ENCODE data around the gene RXRG. TPM values are rescaled to one million over a fixed set of nuclear protein-coding genes. Genes with fewer than 3 reads are reported as not detected.
A peak's percentile ranks its signal among the peaks of the same experiment; 100 is the strongest.

The RXRG gene
- total RNA-seq, 1 donor from 2014 or later: not detected

- DNase-seq (ENCODE audit: low read depth, low spot score): no peak
Measured at GRCh38 chr1:165409657-165410358, 35.1 kb downstream of the RXRG start.

GRCh38 chr1:165408518-165408917 lies 36.4 kb downstream of the RXRG start:
- DNase-seq (ENCODE audit: low read depth, low spot score): no peak

DNA sequence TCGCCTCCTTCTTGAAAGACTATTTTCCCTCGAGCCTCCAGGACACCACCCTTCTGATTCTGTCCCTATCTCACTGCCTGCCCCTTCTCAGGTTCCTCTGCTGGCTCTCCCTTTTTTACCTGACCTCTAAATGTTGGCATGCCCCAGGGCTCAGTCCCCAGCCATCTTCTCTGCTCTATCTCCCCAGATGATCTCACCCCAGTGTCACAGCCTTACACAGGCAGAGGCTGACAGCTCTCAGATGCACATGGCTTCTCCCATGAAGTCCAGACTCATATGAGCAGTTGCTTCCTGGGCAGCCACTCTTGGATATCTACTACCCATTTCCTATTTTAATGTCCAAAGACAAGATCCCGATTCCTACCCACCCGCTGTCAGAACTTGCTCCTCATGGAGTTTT lies 37.5 kb downstream of the RXRG start:
- no peak for DNase-seq (ENCODE audit: low read depth, low spot score)

- DNase-seq (ENCODE audit: low read depth, low spot score): no peak
Measured at GRCh38 chr1:165403835-165404482, 41.0 kb downstream of the RXRG start.

DNA sequence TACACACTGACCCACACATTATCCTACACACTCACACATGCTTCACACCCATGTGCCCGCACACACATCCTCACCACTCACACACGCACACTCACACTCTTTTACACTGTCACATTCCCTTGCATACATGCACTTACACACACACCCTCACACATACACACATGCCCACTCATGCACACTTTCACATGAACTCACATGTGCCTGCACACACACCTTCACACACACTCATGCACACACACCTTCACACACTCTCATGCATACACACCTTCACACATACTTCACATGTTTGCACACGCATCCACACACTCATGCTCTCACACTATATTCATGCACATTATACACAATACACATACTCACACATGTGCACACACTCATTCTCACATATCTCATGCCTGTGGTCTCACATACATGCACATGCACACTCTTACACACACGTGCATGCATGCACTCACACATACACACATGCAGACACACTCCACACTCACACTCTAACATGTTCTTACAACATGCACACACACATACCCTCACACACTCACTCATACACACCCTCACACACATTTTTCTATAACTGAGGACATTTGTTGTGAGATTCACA lies 42.3 kb downstream of the RXRG start:
- no peak for DNase-seq (ENCODE audit: low read depth, low spot score)

GRCh38 chr1:165397944-165398343 lies 47.0 kb downstream of the RXRG start:
- peak; percentile 71 for DNase-seq (ENCODE audit: low read depth, low spot score)

GRCh38 chr1:165395901-165396300 lies 49.0 kb downstream of the RXRG start:
- no peak for DNase-seq (ENCODE audit: low read depth, low spot score)

DNA sequence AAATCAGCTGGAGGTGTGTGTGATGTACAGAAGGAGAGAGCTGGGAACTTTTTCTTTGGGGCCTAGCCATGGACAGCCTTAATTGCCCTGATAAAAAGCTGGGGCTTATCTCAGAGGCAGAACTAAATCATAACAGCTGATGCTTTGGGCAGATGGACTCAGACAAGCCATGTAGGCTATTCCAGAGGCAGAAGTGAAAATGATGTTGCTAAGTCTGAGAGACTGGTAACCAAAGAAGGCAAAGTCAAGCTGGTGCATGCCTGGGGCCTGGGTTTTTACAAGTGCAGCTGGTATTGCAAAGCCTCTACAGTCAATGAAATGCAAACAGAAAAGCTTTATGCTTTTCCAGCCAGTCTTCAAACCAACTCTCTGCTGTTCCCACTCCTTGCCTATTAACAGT lies 49.4 kb downstream of the RXRG start:
- DNase-seq (ENCODE audit: low read depth, low spot score): no peak

GRCh38 chr1:165392634-165393571 lies 52.0 kb downstream of the RXRG start:
- DNase-seq (ENCODE audit: low read depth, low spot score): peak; percentile 17

- DNase-seq (ENCODE audit: low read depth, low spot score): no peak
Measured at GRCh38 chr1:165389609-165390008, 55.3 kb downstream of the RXRG start.

DNA sequence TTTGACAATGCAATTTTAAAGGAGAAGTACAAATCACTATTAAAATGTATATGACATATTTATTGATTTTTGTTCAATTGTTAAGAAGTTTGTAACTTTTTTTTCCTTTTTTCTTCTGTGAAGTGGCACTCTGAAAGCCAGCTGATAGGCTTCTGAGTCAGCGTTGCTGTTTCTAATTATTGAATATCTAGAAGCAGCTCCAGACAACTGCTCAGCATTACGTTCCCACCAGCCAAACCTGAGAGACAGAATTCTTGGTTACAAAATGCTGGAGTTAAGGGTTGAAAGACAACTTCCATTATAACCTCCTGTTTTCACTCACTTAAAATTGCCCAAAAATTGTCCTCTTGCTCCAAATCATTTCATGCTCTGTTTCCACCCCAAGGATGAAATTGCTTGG lies 57.0 kb downstream of the RXRG start:
- DNase-seq (ENCODE audit: low read depth, low spot score): no peak

GRCh38 chr1:165387505-165387904 lies 57.4 kb downstream of the RXRG start:
- no peak for DNase-seq (ENCODE audit: low read depth, low spot score)

DNA sequence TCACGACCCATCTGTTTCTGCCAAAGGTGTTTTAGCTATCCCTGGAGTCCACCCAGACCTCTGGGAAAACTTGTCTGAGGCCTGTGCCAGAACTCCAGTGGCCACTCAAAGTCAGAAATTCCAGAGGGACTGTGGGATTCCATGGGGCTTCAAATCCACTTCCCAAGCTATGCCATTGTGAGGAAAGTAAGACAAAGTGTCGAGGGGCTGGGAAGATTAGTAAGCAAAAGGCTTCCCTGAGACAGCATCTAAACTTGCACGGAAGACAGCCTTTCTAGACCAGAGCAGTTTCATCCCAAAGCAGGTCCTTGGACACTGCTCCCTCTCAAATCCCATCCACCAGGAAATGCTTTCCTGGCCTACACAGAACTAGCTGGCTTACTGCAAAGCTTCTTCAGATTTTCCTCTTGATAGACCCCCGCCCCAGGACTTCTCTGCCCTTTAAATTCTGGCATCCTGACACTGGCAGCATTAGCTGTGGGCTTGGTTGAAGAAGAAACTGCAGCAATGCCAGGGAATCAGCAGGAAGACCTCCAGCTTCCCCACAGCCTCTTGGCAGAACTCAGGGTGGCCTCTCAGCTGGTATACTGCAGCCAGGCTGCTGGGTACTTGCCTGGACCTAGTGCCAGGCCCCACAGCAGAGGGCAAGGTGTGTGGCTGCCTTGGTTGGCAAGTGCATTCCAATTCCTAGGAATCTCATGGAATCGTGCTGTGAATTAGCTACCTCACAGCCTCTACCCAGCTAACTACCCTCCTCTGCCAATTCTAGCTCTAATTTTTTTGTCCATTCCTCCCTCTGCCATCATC lies 61.1 kb downstream of the RXRG start:
- DNase-seq (ENCODE audit: low read depth, low spot score): no peak

GRCh38 chr1:165383067-165383466 lies 61.9 kb downstream of the RXRG start:
- no peak for DNase-seq (ENCODE audit: low read depth, low spot score)

GRCh38 chr1:165381745-165382505 lies 63.0 kb downstream of the RXRG start:
- no peak for DNase-seq (ENCODE audit: low read depth, low spot score)

- no peak for DNase-seq (ENCODE audit: low read depth, low spot score)
Measured at GRCh38 chr1:165376811-165377311, 68.1 kb downstream of the RXRG start.

DNA sequence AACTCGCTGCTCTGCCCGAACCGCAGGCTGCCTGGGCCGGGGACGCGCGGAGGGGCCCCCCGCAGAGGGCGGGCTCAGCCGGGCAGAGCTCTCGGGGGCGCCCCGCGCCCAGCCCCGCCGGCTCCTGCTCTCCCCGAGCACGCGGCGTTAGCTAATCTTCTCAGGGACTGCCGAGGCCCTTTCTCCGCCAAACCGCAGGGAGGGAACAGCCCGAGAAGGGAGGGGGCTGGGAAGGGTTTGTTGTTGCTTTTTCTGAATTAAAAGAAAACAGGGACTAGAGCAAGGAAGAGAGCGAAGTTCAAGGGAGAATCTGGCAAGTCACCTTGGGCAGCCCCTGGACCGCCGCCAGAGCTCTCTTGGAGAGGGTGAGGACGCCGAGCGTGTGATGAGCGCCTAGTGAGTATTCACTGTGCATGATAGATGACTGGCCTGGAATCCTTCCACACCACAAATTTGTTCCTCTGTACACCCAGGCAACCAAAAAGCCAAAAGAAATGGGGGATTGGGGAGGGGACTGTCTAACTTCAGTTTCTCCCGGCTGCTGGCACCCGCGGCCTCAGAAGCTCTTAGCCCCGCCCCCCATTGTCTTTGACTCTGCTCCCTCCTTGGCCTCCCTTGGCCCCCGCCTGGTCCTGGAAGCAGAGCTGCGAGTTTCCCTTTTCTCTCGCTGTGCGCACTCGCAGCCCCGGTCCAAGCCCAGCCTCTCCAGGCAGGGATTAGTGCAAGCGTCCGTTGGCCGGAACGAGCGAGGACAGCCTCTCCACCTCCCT lies 68.7 kb downstream of the RXRG start:
- peak; percentile 55 for DNase-seq (ENCODE audit: low read depth, low spot score)

GRCh38 chr1:165375623-165376022 lies 69.3 kb downstream of the RXRG start:
- no peak for DNase-seq (ENCODE audit: low read depth, low spot score)

GRCh38 chr1:165371588-165372225 lies 73.2 kb downstream of the RXRG start:
- DNase-seq (ENCODE audit: low read depth, low spot score): no peak
